Spleen (tissue), 3 donors: ENCODE results near the gene ECEL1.
"Not testable (repeated sequence)": the region's sequence is repeated elsewhere in the genome, so short reads cannot be mapped to it uniquely, and the experiment has no call there.

Experiments
- POLR2A ChIP-seq, 3 donors: fragments of 450-650 bp; IDR thresholded peaks; one replicate each; pipeline ENCODE4 v1.5.1; 2017; ENCODE audit warnings: antibody characterized with exemption in 3 of 3, mild to moderate bottlenecking in 1 of 3
- POLR2AphosphoS5 ChIP-seq, 3 donors: sonication (generic); formaldehyde crosslinking; IDR thresholded peaks; one replicate each; pipeline ENCODE4 v1.5.1; 2017; ENCODE audit warnings: antibody characterized with exemption in 3 of 3

DNA sequence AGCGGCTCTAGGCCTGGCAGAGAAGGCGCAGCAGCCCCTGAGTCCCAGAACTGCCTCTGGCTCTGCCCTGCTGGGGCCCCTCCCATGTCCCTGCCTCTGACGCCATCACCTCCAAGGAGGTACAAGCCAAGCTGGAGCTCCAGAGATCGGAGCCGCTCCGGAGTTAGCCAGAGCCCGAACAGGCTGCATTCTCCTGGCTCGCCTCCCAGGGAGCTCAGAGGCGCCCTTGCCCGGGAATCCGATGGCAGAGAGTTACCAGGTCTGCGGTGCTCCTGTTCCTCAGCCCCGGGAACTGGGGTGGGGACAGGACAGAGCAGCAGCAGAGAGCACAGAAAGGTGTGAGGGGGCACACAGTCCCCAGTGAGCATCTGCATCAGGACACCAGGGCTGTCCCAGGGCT, 44.6 kb downstream of the ECEL1 start:
- TF ChIP-seq POLR2AphosphoS5, POLR2A (IDR thresholded peaks at IDR 0.05): not testable (repeated sequence)
